Measurements from ENCODE around the gene MYH3.

DNA sequence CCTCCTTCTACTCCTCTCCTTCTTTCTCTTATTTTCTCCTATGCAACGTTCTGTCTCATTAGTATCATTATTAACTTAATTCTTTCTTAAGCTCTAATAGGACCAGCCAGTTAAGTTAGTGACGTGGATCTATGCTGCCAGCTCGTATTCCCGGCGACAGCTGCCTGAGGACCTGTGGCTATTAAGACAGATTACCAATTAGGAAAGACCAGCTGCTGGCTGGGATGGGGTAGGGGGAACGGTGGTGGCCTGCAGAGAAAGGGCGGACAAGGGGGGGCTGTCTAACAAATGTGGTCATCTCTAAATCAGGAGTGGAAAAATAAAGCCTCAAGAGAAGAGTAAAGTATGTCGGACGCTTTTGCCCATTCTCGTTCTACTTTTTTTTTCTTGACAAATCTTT, 770 bp upstream of the MYH3 start:
- TF ChIP-seq ZNF274 (IDR thresholded peaks at IDR 0.05; ENCODE audit: low read depth, low read length): no peak
- TF ChIP-seq YY1 (IDR thresholded peaks at IDR 0.05; ENCODE audit: insufficient read depth, insufficient read length): no peak

Measured in NT2/D1 (cell line).